HepG2 (cell line): Measurements from ENCODE around the gene ATP8B1.

Experiments
- HMG20B ChIP-seq: conservative IDR thresholded peaks from 2 replicates; pipeline ENCODE4 v1.6.1; 2016; ENCODE audit warnings: missing genetic modification reagents, missing compliant biosample characterization
- MTA1 ChIP-seq: sonication (generic); formaldehyde crosslinking; IDR thresholded peaks from 2 replicates; pipeline ENCODE4 v1.4.0; 2020; ENCODE audit warnings: missing genetic modification reagents, mild to moderate bottlenecking, borderline replicate concordance
- SP4 ChIP-seq: sonication (generic); formaldehyde crosslinking; IDR thresholded peaks from 2 replicates; pipeline ENCODE4 v1.8.1; 2023; ENCODE audit warnings: mild to moderate bottlenecking, missing genetic modification reagents
- TF ChIP-seq, protein P1 (sequence below): sonication (generic); formaldehyde crosslinking; IDR thresholded peaks from 2 replicates; pipeline ENCODE4 v1.4.0; 2020; ENCODE audit warnings: missing genetic modification reagents

DNA sequence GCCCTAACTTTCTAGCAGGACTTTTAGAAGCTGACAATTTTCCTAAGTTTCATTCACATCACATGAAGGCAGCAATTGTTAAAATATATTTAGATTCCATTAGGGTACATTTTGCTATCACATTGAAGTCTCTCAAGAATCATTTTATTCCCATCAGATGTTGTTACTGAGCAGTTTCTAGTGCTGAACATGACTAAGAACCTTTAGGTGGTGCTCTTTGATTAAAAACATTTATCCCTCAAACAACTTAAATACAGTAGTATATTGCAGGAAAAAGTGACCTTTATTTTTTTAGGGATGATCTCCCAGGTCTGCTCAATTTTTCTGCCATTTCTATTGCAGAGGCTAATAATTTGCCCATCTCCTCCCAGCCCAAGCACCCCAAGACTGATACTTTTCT is 158.6 kb downstream of the ATP8B1 start:
- TF ChIP-seq, protein P1, sequence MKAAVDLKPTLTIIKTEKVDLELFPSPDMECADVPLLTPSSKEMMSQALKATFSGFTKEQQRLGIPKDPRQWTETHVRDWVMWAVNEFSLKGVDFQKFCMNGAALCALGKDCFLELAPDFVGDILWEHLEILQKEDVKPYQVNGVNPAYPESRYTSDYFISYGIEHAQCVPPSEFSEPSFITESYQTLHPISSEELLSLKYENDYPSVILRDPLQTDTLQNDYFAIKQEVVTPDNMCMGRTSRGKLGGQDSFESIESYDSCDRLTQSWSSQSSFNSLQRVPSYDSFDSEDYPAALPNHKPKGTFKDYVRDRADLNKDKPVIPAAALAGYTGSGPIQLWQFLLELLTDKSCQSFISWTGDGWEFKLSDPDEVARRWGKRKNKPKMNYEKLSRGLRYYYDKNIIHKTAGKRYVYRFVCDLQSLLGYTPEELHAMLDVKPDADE (CRISPR knock-in tag) = no peak
- TF ChIP-seq MTA1 (CRISPR knock-in tag) (no peak), SP4 (CRISPR knock-in tag) (no peak), HMG20B (CRISPR knock-in tag) (no peak)
